CD4-positive, CD25-positive, alpha-beta regulatory T cell (primary cell): Measurements from ENCODE around the gene FHIT. TPM values are rescaled to one million over a fixed set of nuclear protein-coding genes. Genes with fewer than 3 reads are reported as not detected.
"Not testable (repeated sequence)": the region's sequence is repeated elsewhere in the genome, so short reads cannot be mapped to it uniquely, and the experiment has no call there.

ENCODE experiments used
- ATAC-seq, 2 donors: fragments of 150-1000 bp; cut with Tn5 transposase; one replicate each; pipeline ENCODE4 v1.10.0; 2021; ENCODE audit warnings: low read depth in 2 of 2, moderate number of reproducible peaks in 2 of 2, moderate library complexity in 1 of 2
- DNase-seq, 3 donors: peaks; one replicate each; pipeline versions ENCODE4 v3.0.0 to v3.0.0-alpha.2; 2012 to 2022; ENCODE audit warnings: mixed read lengths in 1 of 3
- H3K27ac ChIP-seq: one replicate; pipeline ENCODE4 v1.7.0; 2013; ENCODE audit warnings: mild to moderate bottlenecking, low read length; ENCODE audit not compliant: insufficient read depth, poor library complexity, severe bottlenecking
- H3K27me3 ChIP-seq: one replicate; pipeline ENCODE4 v1.7.0; 2013; ENCODE audit warnings: low read length; ENCODE audit not compliant: control insufficient read depth, insufficient read depth
- H3K36me3 ChIP-seq: one replicate; pipeline ENCODE4 v1.7.0; 2013; ENCODE audit warnings: mild to moderate bottlenecking, low read length, moderate library complexity; ENCODE audit not compliant: control insufficient read depth, insufficient read depth
- H3K4me1 ChIP-seq: 2 replicates; pipeline ENCODE4 v1.7.0; 2013; ENCODE audit warnings: mild to moderate bottlenecking, low read length; ENCODE audit not compliant: insufficient read depth, control insufficient read depth, poor library complexity, severe bottlenecking
- H3K4me3 ChIP-seq: one replicate; pipeline ENCODE4 v1.7.0; 2013; ENCODE audit warnings: low read depth, mild to moderate bottlenecking, low read length, moderate library complexity
- H3K9me3 ChIP-seq, 2 experiments: 1 replicate in 1 of 2; 2 replicates in 1 of 2; pipeline ENCODE4 v1.7.0; 2013; ENCODE audit warnings: low read length in 2 of 2, mild to moderate bottlenecking in 1 of 2, moderate library complexity in 1 of 2; ENCODE audit not compliant: control insufficient read depth in 2 of 2
- H3K27ac Mint-ChIP-seq, 3 donors: one replicate each; pipeline ENCODE4 v1.8.0; 2020 to 2022; ENCODE audit warnings: mild to moderate bottlenecking in 3 of 3, mixed read lengths in 3 of 3, moderate library complexity in 2 of 3
- H3K27me3 Mint-ChIP-seq: one replicate; pipeline ENCODE4 v1.8.0; 2022; ENCODE audit warnings: mild to moderate bottlenecking, mixed read lengths
- H3K36me3 Mint-ChIP-seq: one replicate; pipeline ENCODE4 v1.8.0; 2020; ENCODE audit warnings: mixed read lengths
- H3K4me1 Mint-ChIP-seq, 4 donors: one replicate each; pipeline ENCODE4 v1.8.0; 2020 to 2022; ENCODE audit warnings: mixed read lengths in 4 of 4, mild to moderate bottlenecking in 1 of 4
- H3K4me3 Mint-ChIP-seq, 4 donors: one replicate each; pipeline ENCODE4 v1.8.0; 2020 to 2022; ENCODE audit warnings: mild to moderate bottlenecking in 4 of 4, mixed read lengths in 4 of 4, moderate library complexity in 3 of 4
- H3K9me3 Mint-ChIP-seq, 7 donors: one replicate each; pipeline ENCODE4 v1.8.0; 2020 to 2022; ENCODE audit warnings: mixed read lengths in 7 of 7, mild to moderate bottlenecking in 3 of 7, moderate library complexity in 2 of 7
- polyA plus RNA-seq, 4 donors: library from polyadenylated mRNA; unstranded; fragments of 300-500 nt; fragmentation: Illumina TruSeq; gene quantifications; one replicate each; pipeline ENCODE4 v1.2.3, GENCODE V29; 2021
- total RNA-seq: library from RNA; stranded (reverse); gene quantifications from one replicate; pipeline ENCODE4 v1.2.3, GENCODE V29; 2022

The FHIT gene
- total and polyA plus RNA-seq, 5 donors from 2014 or later: 7.8 to 120 (median 14.4) TPM

DNA sequence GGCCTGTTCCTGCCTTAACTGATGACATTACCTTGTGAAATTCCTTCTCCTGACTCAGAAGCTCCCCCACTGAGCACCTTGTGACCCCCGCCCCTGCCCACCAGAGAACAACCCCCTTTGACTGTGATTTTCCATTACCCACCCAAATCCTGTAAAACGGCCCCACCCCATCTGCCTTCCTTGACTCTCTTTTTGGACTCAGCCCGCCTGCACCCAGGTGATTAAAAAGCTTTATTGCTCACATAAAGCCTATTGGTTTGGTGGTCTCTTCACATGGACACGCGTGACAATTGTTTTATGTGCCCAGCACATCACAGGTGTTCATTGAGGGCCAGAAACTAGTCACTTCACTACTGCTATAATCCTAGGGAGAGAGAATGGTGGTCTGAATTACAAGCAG is 1448.8 kb downstream of the FHIT start:
- DNase-seq, H3K9me3 ChIP-seq, H3K27me3 ChIP-seq, H3K36me3 Mint-ChIP-seq, H3K4me3 Mint-ChIP-seq, H3K27ac ChIP-seq, H3K36me3 ChIP-seq, H3K27me3 Mint-ChIP-seq, H3K4me1 ChIP-seq, ATAC-seq, H3K27ac Mint-ChIP-seq, H3K9me3 Mint-ChIP-seq, H3K4me1 Mint-ChIP-seq, H3K4me3 ChIP-seq: not testable (repeated sequence)

GRCh38 chr3:59802045-59802444 is 1449.2 kb downstream of the FHIT start:
- H3K4me1 ChIP-seq: no peaks in the 10 kb centered on the region
- H3K36me3 Mint-ChIP-seq: peaks cover 7% of the 10 kb centered on the region
- H3K36me3 ChIP-seq: no peaks in the 10 kb centered on the region
- H3K9me3 ChIP-seq: no peaks in the 10 kb centered on the region
- H3K27ac ChIP-seq: no peak overlapping the region
- H3K27ac Mint-ChIP-seq: no peak overlapping the region
- ATAC-seq (no peak), DNase-seq (no peak)
- H3K4me3 Mint-ChIP-seq: no peak overlapping the region
- H3K4me3 ChIP-seq: no peak overlapping the region
- H3K27me3 Mint-ChIP-seq: no peaks in the 10 kb centered on the region
- no peaks in the 10 kb centered on the region for H3K9me3 Mint-ChIP-seq
- H3K27me3 ChIP-seq: no peaks in the 10 kb centered on the region
- H3K4me1 Mint-ChIP-seq: peaks cover 0 to 8% (median 4%) of the 10 kb centered on the region in 4 donors

DNA sequence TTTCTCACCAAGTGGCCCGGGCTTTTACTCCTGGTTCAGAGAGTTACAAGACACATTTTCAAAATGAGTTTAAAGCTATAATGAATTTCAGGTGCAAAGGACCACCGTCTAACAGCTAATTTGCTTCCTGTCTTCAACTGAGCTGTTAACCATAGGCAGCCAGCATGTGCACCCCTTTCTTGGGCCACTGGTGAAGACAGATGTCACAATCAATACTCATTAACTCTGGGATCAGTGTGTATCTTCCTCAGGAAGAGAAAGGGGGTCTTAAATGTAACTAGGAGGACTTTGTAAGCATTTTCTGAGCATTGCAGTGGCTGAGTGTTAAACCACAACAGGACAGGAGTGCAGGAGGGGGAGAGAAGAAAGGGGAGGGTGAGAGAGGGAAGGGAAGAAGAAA is 1450.8 kb downstream of the FHIT start:
- Mint-ChIP-seq H3K4me1 (peaks cover 0 to 8% (median 3%) of the 10 kb centered on the region in 4 donors), H3K9me3 (peaks cover 0 to 2% (median 0%) of the 10 kb centered on the region in 7 donors), H3K27ac (no peak overlapping the region), H3K4me3 (no peak overlapping the region), H3K36me3 (peaks cover 7% of the 10 kb centered on the region), H3K27me3 (no peaks in the 10 kb centered on the region)
- H3K36me3 ChIP-seq: no peaks in the 10 kb centered on the region
- no peak for ATAC-seq
- H3K27ac ChIP-seq: no peak overlapping the region
- H3K4me3 ChIP-seq: no peak overlapping the region
- no peaks in the 10 kb centered on the region for H3K27me3 ChIP-seq
- no peaks in the 10 kb centered on the region for H3K9me3 ChIP-seq
- no peak for DNase-seq
- H3K4me1 ChIP-seq: no peaks in the 10 kb centered on the region

DNA sequence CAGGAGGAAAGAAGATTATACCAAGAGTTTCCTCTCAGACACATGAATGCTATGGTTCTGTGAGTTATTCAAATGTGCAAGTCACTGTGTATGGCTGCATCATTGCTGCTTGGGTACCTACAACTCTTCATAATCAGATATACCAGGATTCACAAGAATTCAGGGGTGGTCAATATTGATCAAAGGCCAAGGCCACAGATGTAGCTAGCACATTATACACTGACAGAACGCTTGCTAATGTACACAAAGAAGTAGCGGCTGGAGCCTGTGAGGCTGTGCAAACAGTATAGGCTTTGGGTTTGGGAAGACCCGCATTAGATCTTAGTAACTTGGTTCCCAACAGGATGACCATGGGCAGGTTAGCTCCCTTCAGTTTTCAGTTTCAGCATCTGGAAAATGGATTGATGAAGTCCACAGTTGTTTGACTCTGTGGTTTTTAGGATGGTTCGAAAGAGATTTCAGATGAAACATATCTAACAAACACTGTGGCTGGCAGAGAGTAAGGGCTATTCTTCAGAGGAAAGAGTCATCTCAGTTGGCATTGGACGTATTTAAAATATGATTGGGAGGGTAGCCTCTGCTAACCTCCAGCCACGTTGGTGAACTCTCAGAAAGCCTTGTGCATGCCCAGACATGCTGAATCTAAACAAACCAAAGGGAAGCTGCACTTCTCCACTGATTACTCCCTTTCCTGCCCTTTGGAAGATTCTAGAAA is 1452.7 kb downstream of the FHIT start:
- no peaks in the 10 kb centered on the region for H3K9me3 ChIP-seq
- Mint-ChIP-seq H3K9me3 (peaks cover 0 to 2% (median 0%) of the 10 kb centered on the region in 7 donors), H3K27ac (no peak overlapping the region), H3K4me3 (no peak overlapping the region), H3K36me3 (peaks cover 9% of the 10 kb centered on the region), H3K4me1 (peaks cover 0 to 8% (median 0%) of the 10 kb centered on the region in 4 donors), H3K27me3 (no peaks in the 10 kb centered on the region)
- ATAC-seq: no peak
- H3K27ac ChIP-seq: no peak overlapping the region
- no peaks in the 10 kb centered on the region for H3K36me3 ChIP-seq
- H3K4me3 ChIP-seq: no peak overlapping the region
- H3K4me1 ChIP-seq: no peaks in the 10 kb centered on the region
- DNase-seq: no peak
- H3K27me3 ChIP-seq: no peaks in the 10 kb centered on the region

DNA sequence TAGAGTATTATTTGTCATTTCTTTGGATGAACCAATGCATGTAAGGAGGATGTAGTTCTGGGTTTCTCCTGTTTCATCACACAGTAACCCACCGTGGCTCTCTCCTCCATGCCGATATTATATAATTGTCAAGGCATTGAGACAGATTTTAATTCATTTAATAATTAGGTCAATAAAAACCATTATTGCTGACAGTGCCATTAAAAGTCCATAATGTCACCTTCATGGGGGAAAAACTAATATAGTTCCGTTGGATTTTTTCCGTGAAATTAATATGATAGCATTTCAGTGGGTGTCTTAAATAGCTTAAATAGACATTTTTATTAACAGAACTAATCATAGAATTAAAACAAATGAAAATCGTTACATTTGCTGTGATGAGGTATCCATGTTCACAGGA is 1453.7 kb downstream of the FHIT start:
- Mint-ChIP-seq H3K4me3 (no peak overlapping the region), H3K36me3 (peaks cover 13% of the 10 kb centered on the region), H3K27me3 (no peaks in the 10 kb centered on the region), H3K9me3 (peaks cover 0 to 2% (median 0%) of the 10 kb centered on the region in 7 donors), H3K27ac (no peak overlapping the region), H3K4me1 (peaks cover 0 to 4% (median 1%) of the 10 kb centered on the region in 4 donors)
- no peaks in the 10 kb centered on the region for H3K27me3 ChIP-seq
- H3K4me1 ChIP-seq: no peaks in the 10 kb centered on the region
- no peak overlapping the region for H3K27ac ChIP-seq
- H3K9me3 ChIP-seq: no peaks in the 10 kb centered on the region
- DNase-seq (no peak), ATAC-seq (no peak)
- no peaks in the 10 kb centered on the region for H3K36me3 ChIP-seq
- no peak overlapping the region for H3K4me3 ChIP-seq

- ATAC-seq: no peak
- H3K4me1 Mint-ChIP-seq: peaks cover 0 to 2% (median 0%) of the 10 kb centered on the region in 4 donors
- H3K36me3 Mint-ChIP-seq: peaks cover 10% of the 10 kb centered on the region
Observed at GRCh38 chr3:59796456-59796855, 1454.8 kb downstream of the FHIT start.

DNA sequence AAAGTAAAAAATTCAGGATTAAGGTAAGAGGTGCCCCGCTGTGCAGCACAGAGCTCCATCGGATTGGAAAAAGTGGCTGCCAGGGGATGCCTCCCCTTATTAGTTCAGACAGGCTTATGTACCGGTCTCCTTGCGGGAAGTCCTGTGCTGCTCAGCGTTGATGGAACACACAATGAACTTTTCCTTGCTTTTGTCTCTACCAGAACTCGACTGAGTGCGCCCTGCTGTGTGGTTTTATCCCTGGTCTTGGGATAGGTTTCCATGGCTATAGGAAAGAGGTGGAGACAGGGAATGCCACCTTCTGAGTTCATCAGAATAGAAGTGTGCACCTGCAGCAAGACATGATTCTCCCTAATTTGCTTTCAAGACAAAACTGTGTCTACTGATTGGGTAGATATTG is 1455.5 kb downstream of the FHIT start:
- H3K27ac Mint-ChIP-seq: no peak overlapping the region
- H3K4me1 ChIP-seq: no peaks in the 10 kb centered on the region
- no peak overlapping the region for H3K4me3 ChIP-seq
- no peaks in the 10 kb centered on the region for H3K36me3 ChIP-seq
- no peak overlapping the region for H3K4me3 Mint-ChIP-seq
- peaks cover 10% of the 10 kb centered on the region for H3K36me3 Mint-ChIP-seq
- H3K27me3 Mint-ChIP-seq: no peaks in the 10 kb centered on the region
- H3K27me3 ChIP-seq: no peaks in the 10 kb centered on the region
- DNase-seq (no peak), ATAC-seq (no peak)
- H3K9me3 ChIP-seq: no peaks in the 10 kb centered on the region
- peaks cover 0 to 2% (median 0%) of the 10 kb centered on the region in 7 donors for H3K9me3 Mint-ChIP-seq
- peaks cover 0 to 5% (median 1%) of the 10 kb centered on the region in 4 donors for H3K4me1 Mint-ChIP-seq
- H3K27ac ChIP-seq: no peak overlapping the region

More at GRCh38 chr3:59796456-59796855, 1454.8 kb downstream of the FHIT start:
- H3K4me1 ChIP-seq: no peaks in the 10 kb centered on the region
- no peaks in the 10 kb centered on the region for H3K27me3 Mint-ChIP-seq
- no peaks in the 10 kb centered on the region for H3K36me3 ChIP-seq
- H3K9me3 Mint-ChIP-seq: peaks cover 0 to 2% (median 0%) of the 10 kb centered on the region in 7 donors
- no peak overlapping the region for H3K27ac ChIP-seq
- H3K4me3 ChIP-seq: no peak overlapping the region
- no peak overlapping the region for H3K4me3 Mint-ChIP-seq
- H3K27me3 ChIP-seq: no peaks in the 10 kb centered on the region
- H3K27ac Mint-ChIP-seq: no peak overlapping the region
- DNase-seq: no peak
- H3K9me3 ChIP-seq: no peaks in the 10 kb centered on the region

GRCh38 chr3:59793976-59794375 is 1457.3 kb downstream of the FHIT start:
- no peaks in the 10 kb centered on the region for H3K27me3 ChIP-seq
- no peak for ATAC-seq
- H3K4me1 ChIP-seq: no peaks in the 10 kb centered on the region
- H3K36me3 Mint-ChIP-seq: peaks cover 6% of the 10 kb centered on the region
- peaks cover 0 to 2% (median 0%) of the 10 kb centered on the region in 7 donors for H3K9me3 Mint-ChIP-seq
- no peaks in the 10 kb centered on the region for H3K27me3 Mint-ChIP-seq
- H3K4me3 Mint-ChIP-seq: no peak overlapping the region
- peaks cover 0 to 15% (median 9%) of the 10 kb centered on the region in 4 donors for H3K4me1 Mint-ChIP-seq
- no peaks in the 10 kb centered on the region for H3K36me3 ChIP-seq
- H3K9me3 ChIP-seq: no peaks in the 10 kb centered on the region
- H3K27ac Mint-ChIP-seq: no peak overlapping the region
- H3K4me3 ChIP-seq: no peak overlapping the region
- no peak overlapping the region for H3K27ac ChIP-seq
- DNase-seq: no peak
